Activated CD4-positive, alpha-beta T cell treated with anti-CD3 and anti-CD28 coated beads for 48 hours (primary cell): ENCODE data around the gene TP53AIP1.

Experiments used
- DNase-seq: peaks from one replicate; pipeline ENCODE4 v3.0.0-alpha.2; 2020

TP53AIP1 gene

GRCh38 chr11:128888034-128888985, 54.4 kb downstream of the TP53AIP1 start:
- DNase-seq = no peak

- no peak for DNase-seq
Measured at GRCh38 chr11:128886406-128887124, 56.1 kb downstream of the TP53AIP1 start.
